ENCODE results near the gene CD83. TPM values are rescaled to one million over a fixed set of nuclear protein-coding genes. Genes with fewer than 3 reads are reported as not detected.

CD83 gene
- total RNA-seq, 4 donors from 2014 or later = 0.82 to 4.8 (median 2.1) TPM

DNA sequence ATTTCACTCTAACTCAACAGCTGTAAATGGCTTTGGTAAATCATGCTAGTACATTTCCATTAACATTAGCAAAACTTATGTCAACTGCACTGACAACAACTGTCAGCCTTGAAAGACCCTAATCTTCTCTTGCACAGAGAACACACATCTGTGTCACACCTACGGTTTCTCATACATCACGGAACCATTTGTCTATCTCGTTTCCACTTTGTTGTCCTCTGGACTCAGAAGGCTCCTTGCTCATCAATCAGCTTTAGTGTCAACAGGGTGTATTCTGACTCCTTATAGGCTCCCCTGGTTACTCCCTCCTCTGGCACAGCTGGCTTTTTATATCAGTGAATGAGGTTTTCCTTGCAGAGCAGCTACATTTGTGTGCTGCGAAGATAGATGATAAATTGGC is 49.3 kb downstream of the CD83 start:
- intact Hi-C loops (cut with DNase I; ENCODE audit: low total_unique reads) (no loop called here), in situ Hi-C loops (cut with MboI; ENCODE audit: low pct_ligation_motif_present in 1 of 4, low pct_unique_long_range_greater_than_20kb in 1 of 4, low sequenced_read_pairs in 3 of 4) (no loop called here)
- WGBS, 2 donors (ENCODE audit: low coverage in 1 of 2) = 50 to 87% methylated on average over 1 to 4 of the region's 4 CpGs
- Histone ChIP-seq H3K4me3 (no peak overlapping the region), H3K36me3 (no peaks in the 10 kb centered on the region), H3K9me3 (peaks cover 14 to 23% of the 10 kb centered on the region in 2 donors), H3K4me1 (no peaks in the 10 kb centered on the region), H3K27ac (no peak overlapping the region), H3K27me3 (no peaks in the 10 kb centered on the region)
- TF ChIP-seq EP300 (IDR thresholded peaks at IDR 0.05; ENCODE audit: low read depth) (no peak), POLR2A (IDR thresholded peaks at IDR 0.05) (no peak)
- TF ChIP-seq, protein P1, sequence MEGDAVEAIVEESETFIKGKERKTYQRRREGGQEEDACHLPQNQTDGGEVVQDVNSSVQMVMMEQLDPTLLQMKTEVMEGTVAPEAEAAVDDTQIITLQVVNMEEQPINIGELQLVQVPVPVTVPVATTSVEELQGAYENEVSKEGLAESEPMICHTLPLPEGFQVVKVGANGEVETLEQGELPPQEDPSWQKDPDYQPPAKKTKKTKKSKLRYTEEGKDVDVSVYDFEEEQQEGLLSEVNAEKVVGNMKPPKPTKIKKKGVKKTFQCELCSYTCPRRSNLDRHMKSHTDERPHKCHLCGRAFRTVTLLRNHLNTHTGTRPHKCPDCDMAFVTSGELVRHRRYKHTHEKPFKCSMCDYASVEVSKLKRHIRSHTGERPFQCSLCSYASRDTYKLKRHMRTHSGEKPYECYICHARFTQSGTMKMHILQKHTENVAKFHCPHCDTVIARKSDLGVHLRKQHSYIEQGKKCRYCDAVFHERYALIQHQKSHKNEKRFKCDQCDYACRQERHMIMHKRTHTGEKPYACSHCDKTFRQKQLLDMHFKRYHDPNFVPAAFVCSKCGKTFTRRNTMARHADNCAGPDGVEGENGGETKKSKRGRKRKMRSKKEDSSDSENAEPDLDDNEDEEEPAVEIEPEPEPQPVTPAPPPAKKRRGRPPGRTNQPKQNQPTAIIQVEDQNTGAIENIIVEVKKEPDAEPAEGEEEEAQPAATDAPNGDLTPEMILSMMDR (IDR thresholded peaks at IDR 0.05) = no peak
- DNase-seq = no peak

DNA sequence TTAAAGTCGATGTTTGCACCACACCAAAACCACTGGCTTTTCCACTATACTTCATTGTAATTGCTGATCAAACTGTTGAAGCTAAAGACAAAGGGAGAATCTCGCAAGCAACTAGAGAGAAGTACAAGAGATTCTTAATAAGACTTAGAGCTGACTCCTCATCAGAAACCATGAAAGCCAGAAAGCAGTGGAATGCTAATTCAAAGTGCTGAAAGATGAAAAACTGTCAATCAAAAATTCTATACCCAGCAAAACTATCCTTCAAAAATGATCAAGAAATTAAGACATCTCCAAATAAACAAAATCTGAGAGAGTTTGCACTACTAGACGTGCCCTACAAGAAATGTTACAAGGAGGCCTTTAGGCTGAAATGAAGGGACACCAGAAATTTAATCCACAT is 52.6 kb downstream of the CD83 start:
- H3K4me1 ChIP-seq = no peaks in the 10 kb centered on the region
- H3K36me3 ChIP-seq = no peaks in the 10 kb centered on the region
- intact Hi-C loops (cut with DNase I; ENCODE audit: low total_unique reads) (no loop called here), in situ Hi-C loops (cut with MboI; ENCODE audit: low pct_ligation_motif_present in 1 of 4, low pct_unique_long_range_greater_than_20kb in 1 of 4, low sequenced_read_pairs in 3 of 4) (no loop called here)
- no peak for DNase-seq
- TF ChIP-seq EP300 (IDR thresholded peaks at IDR 0.05; ENCODE audit: low read depth) (no peak), POLR2A (IDR thresholded peaks at IDR 0.05) (no peak), POLR2AphosphoS5 (IDR thresholded peaks at IDR 0.05) (no peak)
- TF ChIP-seq, protein P1 (IDR thresholded peaks at IDR 0.05) = no peak
- no peak overlapping the region for H3K27ac ChIP-seq
- H3K9me3 ChIP-seq = peaks cover 14 to 23% of the 10 kb centered on the region in 2 donors
- H3K27me3 ChIP-seq = no peaks in the 10 kb centered on the region
- H3K4me3 ChIP-seq = no peak overlapping the region
- WGBS, 2 donors (ENCODE audit: low coverage in 1 of 2) = 86 to 91% methylated on average over 3 of the region's 3 CpGs

DNA sequence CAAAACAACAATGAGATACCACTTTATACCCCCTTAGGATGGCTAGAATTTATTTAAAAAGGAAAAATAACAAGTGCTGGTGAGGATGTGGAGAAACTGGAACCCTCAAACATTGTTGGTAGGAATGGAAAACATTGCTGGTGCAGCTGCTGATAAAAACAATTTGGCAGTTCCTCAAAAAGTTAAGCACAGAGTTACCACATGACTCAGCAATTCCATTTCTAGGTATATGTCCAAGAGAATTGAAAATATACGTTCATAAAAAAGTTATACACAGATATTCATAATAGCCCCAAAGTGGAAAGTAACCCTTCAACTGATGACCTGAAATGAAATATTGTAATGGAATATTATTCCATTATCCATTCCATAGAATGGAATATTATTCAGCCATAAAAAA is 55.0 kb downstream of the CD83 start:
- Histone ChIP-seq H3K4me1 (peaks cover 0 to 8% (median 3%) of the 10 kb centered on the region in 4 donors), H3K27me3 (no peaks in the 10 kb centered on the region), H3K27ac (no peak overlapping the region), H3K36me3 (no peaks in the 10 kb centered on the region), H3K9me3 (peaks cover 14 to 23% of the 10 kb centered on the region in 2 donors), H3K4me3 (no peak overlapping the region)
- WGBS, 2 donors (ENCODE audit: low coverage in 1 of 2) = 84 to 88% methylated on average over 1 of the region's 1 CpG
- intact Hi-C loops (cut with DNase I; ENCODE audit: low total_unique reads) = no loop called here
- DNase-seq = no peak
- in situ Hi-C loops (cut with MboI; ENCODE audit: low pct_ligation_motif_present in 1 of 4, low pct_unique_long_range_greater_than_20kb in 1 of 4, low sequenced_read_pairs in 3 of 4) = no loop called here
- TF ChIP-seq, protein P1 (IDR thresholded peaks at IDR 0.05) = no peak

DNA sequence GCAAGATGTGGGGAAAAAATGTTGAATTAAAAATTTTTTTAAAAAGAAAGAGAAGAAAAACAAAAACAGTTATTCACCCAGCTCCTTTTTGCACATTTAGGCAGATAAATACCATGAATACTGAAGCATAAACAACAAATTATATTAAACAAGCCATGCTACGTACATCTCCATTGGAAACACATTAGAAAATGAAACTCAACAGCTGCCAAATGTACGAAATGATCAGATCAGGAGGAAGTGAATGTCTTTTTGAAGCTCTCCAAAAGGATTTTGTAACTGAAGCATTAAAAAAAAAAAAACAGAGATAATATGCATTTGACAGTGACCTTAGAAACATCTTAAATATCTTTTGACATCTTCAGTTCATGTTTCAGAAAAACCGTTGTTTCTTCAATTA is 56.7 kb downstream of the CD83 start:
- Histone ChIP-seq H3K27me3 (no peaks in the 10 kb centered on the region), H3K36me3 (no peaks in the 10 kb centered on the region), H3K9me3 (peaks cover 10 to 19% of the 10 kb centered on the region in 2 donors), H3K27ac (no peak overlapping the region), H3K4me1 (peaks cover 0 to 8% (median 3%) of the 10 kb centered on the region in 4 donors), H3K4me3 (no peak overlapping the region)
- intact Hi-C loops (cut with DNase I; ENCODE audit: low total_unique reads) (no loop called here), in situ Hi-C loops (cut with MboI; ENCODE audit: low pct_ligation_motif_present in 1 of 4, low pct_unique_long_range_greater_than_20kb in 1 of 4, low sequenced_read_pairs in 3 of 4) (no loop called here)
- DNase-seq = no peak
- no peak for TF ChIP-seq POLR2AphosphoS5 (IDR thresholded peaks at IDR 0.05)
- TF ChIP-seq POLR2A (IDR thresholded peaks at IDR 0.05) = no peak
- no peak for TF ChIP-seq EP300 (IDR thresholded peaks at IDR 0.05; ENCODE audit: low read depth)
- TF ChIP-seq, protein P1 (IDR thresholded peaks at IDR 0.05) = no peak
- 73% methylated on average over 3 of the region's 3 CpGs for WGBS, 2 donors (ENCODE audit: low coverage in 1 of 2)
